ENCODE results near the gene HELZ. TPM values are rescaled to one million over a fixed set of nuclear protein-coding genes. Genes with fewer than 3 reads are reported as not detected.
A peak's percentile ranks its signal among the peaks of the same experiment; 100 is the strongest.

The HELZ gene
- total RNA-seq, 1 experiment from 2014 or later = 49.8 TPM

GRCh38 chr17:67243284-67243683, 1.7 kb downstream of the HELZ start:
- H3K23ac ChIP-seq (ENCODE audit: insufficient read length, low read depth, low read length) = no peak overlapping the region
- H3K18ac ChIP-seq (ENCODE audit: insufficient read length, low read depth, low read length) = no peak overlapping the region
- DNase-seq = no peak
- H2AK5ac ChIP-seq (ENCODE audit: insufficient read length, low read length) = no peak overlapping the region
- H3K27ac ChIP-seq (ENCODE audit: insufficient read length, low read depth, low read length) = no peak overlapping the region
- H3K4me2 ChIP-seq (ENCODE audit: insufficient read depth, insufficient read length, low read length) = peak overlapping the region; percentile 92
- H3K27ac Mint-ChIP-seq = no peak overlapping the region
- no peaks in the 10 kb centered on the region for H3K27me3 ChIP-seq (ENCODE audit: insufficient read depth, low read length)
- no peak overlapping the region for H3K56ac ChIP-seq (ENCODE audit: insufficient read length, low read depth, low read length)
- no peak overlapping the region for H4K8ac ChIP-seq (replicated peaks; ENCODE audit: insufficient read length, low read depth, low read length)
- H3K4me1 ChIP-seq (ENCODE audit: insufficient read depth, low read length) = no peaks in the 10 kb centered on the region; the same call in 1 of the 2 replicates
- H2BK20ac ChIP-seq (ENCODE audit: low read depth, low read length, poor library complexity, severe bottlenecking) = no peak overlapping the region
- no peaks in the 10 kb centered on the region for H3K27me3 Mint-ChIP-seq (ENCODE audit: low read depth)
- H3K9me3 ChIP-seq (ENCODE audit: control insufficient read depth, low read depth, low read length) = no peaks in the 10 kb centered on the region
- H3K36me3 Mint-ChIP-seq (ENCODE audit: insufficient read depth in 1 of 3, low read depth in 3 of 3) = peaks cover 5 to 26% (median 25%) of the 10 kb centered on the region in 3 experiments; a peak in 6 of 7 replicates
- no peak overlapping the region for H2BK15ac ChIP-seq (ENCODE audit: low read depth, low read length)
- H3K14ac ChIP-seq (ENCODE audit: insufficient read depth, low read length) = no peak overlapping the region
- no peak overlapping the region for H4K91ac ChIP-seq (ENCODE audit: insufficient read length, low read depth, low read length)
- H3K4me3 Mint-ChIP-seq = peak overlapping the region; percentile 87 to 88
- H2BK5ac ChIP-seq (ENCODE audit: insufficient read length, low read length) = no peak overlapping the region
- H3K23me2 ChIP-seq (ENCODE audit: insufficient read length, low read depth, low read length, poor library complexity, severe bottlenecking) = peaks cover 10% of the 10 kb centered on the region
- no CpG with 5 or more reads among the region's 5 CpGs for WGBS (ENCODE audit: extremely low coverage, insufficient read length, low lambda C conversion rate)
- peaks cover 24 to 26% of the 10 kb centered on the region in 2 experiments for H3K4me1 Mint-ChIP-seq
- H2BK120ac ChIP-seq (ENCODE audit: low read depth, low read length, poor library complexity, severe bottlenecking) = no peak overlapping the region
- no peaks in the 10 kb centered on the region for H4K20me1 ChIP-seq (ENCODE audit: control insufficient read depth, insufficient read depth, insufficient read length)
- no peaks in the 10 kb centered on the region; the same call in 1 of the 2 replicates for H3K79me2 ChIP-seq (ENCODE audit: insufficient read depth, low read length)
- no peak overlapping the region for H3T11ph ChIP-seq (ENCODE audit: low read length)
- no peak overlapping the region for H2BK12ac ChIP-seq (ENCODE audit: insufficient read length, low read depth, low read length)
- H3K9me3 Mint-ChIP-seq = no peaks in the 10 kb centered on the region; a peak in 1 of 5 replicates
- no peak overlapping the region for H2AFZ ChIP-seq (ENCODE audit: low read length)
- H3K4ac ChIP-seq (ENCODE audit: low read depth, low read length) = no peak overlapping the region
- no peaks in the 10 kb centered on the region for H3K79me1 ChIP-seq (ENCODE audit: insufficient read depth, low read depth, low read length, poor library complexity, severe bottlenecking)
- no peak overlapping the region for H3K9ac ChIP-seq (ENCODE audit: extremely low read depth, insufficient read length, low read length)
- TF ChIP-seq, protein P1, sequence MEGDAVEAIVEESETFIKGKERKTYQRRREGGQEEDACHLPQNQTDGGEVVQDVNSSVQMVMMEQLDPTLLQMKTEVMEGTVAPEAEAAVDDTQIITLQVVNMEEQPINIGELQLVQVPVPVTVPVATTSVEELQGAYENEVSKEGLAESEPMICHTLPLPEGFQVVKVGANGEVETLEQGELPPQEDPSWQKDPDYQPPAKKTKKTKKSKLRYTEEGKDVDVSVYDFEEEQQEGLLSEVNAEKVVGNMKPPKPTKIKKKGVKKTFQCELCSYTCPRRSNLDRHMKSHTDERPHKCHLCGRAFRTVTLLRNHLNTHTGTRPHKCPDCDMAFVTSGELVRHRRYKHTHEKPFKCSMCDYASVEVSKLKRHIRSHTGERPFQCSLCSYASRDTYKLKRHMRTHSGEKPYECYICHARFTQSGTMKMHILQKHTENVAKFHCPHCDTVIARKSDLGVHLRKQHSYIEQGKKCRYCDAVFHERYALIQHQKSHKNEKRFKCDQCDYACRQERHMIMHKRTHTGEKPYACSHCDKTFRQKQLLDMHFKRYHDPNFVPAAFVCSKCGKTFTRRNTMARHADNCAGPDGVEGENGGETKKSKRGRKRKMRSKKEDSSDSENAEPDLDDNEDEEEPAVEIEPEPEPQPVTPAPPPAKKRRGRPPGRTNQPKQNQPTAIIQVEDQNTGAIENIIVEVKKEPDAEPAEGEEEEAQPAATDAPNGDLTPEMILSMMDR (conservative IDR thresholded peaks at IDR 0.05) = no peak
- no peak overlapping the region for H4K5ac ChIP-seq (ENCODE audit: insufficient read length, low read depth, low read length)

Measured in H9 (cell line).